NCI-H1417 (cell line): ENCODE measurements around the gene STAT5A.
"Not testable (repeated sequence)": the region's sequence is repeated elsewhere in the genome, so short reads cannot be mapped to it uniquely, and the experiment has no call there.

Experiments used
- DNase-seq, 3 experiments: peaks; one replicate each; lab custom pipeline; 2025; lab: John Stamatoyannopoulos, UW

STAT5A gene

DNA sequence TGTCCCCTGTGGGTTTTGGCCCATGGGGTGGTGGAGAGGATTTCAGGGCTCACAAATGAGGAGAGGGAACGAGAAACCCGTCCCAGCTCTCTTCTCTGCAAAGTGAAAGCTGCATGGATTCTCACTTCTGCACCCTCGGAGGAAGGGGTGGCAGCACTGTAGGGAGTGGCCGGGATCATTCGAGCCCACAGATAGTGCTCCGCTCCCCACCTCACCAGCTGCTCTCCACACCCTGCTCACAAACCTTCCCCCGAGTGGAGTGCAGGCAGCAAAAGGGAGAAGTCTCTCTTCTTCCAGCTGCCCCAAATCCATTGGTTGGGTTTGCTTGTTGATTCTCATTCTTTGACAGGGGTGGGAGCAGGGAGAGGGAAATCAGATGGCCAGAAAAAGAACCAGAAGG is 20.1 kb downstream of the STAT5A start:
- DNase-seq = no peak

GRCh38 chr17:42309142-42309541 is 20.8 kb downstream of the STAT5A start:
- DNase-seq = no peak

GRCh38 chr17:42309986-42310786 is 21.9 kb downstream of the STAT5A start:
- DNase-seq = peak in 1 of 3 experiments; percentile 17

DNA sequence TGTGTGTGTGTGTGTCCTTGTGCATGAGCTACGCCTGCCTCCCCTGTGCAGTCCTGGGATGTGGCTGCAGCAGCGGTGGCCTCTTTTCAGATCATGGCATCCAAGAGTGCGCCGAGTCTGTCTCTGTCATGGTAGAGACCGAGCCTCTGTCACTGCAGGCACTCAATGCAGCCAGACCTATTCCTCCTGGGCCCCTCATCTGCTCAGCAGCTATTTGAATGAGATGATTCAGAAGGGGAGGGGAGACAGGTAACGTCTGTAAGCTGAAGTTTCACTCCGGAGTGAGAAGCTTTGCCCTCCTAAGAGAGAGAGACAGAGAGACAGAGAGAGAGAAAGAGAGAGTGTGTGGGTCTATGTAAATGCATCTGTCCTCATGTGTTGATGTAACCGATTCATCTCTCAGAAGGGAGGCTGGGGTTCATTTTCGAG is 22.5 kb downstream of the STAT5A start:
- DNase-seq = no peak

DNA sequence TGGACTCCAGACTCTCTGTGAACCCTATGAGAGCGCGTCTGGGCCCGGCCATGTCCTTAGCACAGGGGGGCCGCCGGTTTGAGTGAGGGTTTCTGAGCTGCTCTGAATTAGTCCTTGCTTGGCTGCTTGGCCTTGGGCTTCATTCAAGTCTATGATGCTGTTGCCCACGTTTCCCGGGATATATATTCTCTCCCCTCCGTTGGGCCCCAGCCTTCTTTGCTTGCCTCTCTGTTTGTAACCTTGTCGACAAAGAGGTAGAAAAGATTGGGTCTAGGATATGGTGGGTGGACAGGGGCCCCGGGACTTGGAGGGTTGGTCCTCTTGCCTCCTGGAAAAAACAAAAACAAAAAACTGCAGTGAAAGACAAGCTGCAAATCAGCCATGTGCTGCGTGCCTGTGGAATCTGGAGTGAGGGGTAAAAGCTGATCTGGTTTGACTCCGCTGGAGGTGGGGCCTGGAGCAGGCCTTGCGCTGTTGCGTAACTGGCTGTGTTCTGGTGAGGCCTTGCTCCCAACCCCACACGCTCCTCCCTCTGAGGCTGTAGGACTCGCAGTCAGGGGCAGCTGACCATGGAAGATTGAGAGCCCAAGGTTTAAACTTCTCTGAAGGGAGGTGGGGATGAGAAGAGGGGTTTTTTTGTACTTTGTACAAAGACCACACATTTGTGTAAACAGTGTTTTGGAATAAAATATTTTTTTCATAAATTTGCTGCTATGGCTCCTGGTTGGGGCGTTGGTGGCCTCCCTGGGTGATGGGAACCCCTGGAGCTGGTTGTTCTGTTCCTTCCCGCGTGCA is 23.1 kb downstream of the STAT5A start:
- peak in 2 of 3 experiments; percentile 32 to 40 for DNase-seq

- no peak for DNase-seq
These were observed 23.7 kb downstream of the STAT5A start for GRCh38 chr17:42312035-42312284.

- peak; percentile 71 to 91 (median 89) for DNase-seq
These were observed 24.2 kb downstream of the STAT5A start for GRCh38 chr17:42312285-42313130.

DNA sequence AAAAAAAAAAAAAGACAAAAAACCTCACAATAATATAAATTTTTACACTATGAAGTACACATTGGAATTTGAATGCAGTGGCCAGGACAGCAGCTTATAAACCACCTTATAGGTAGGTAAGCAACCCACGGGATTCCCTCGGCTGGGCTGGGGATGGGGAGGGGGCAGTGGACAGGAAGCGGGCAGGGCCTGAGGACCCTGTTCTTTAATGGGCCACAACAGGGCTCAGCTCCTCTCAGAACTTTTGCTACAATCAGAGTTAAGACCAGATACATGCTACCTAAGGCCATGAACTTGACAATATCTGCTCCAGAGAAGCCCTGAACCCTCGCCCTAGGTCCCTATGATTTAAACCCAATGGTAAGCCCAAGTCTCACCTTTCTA is 25.1 kb downstream of the STAT5A start:
- DNase-seq = no peak

DNA sequence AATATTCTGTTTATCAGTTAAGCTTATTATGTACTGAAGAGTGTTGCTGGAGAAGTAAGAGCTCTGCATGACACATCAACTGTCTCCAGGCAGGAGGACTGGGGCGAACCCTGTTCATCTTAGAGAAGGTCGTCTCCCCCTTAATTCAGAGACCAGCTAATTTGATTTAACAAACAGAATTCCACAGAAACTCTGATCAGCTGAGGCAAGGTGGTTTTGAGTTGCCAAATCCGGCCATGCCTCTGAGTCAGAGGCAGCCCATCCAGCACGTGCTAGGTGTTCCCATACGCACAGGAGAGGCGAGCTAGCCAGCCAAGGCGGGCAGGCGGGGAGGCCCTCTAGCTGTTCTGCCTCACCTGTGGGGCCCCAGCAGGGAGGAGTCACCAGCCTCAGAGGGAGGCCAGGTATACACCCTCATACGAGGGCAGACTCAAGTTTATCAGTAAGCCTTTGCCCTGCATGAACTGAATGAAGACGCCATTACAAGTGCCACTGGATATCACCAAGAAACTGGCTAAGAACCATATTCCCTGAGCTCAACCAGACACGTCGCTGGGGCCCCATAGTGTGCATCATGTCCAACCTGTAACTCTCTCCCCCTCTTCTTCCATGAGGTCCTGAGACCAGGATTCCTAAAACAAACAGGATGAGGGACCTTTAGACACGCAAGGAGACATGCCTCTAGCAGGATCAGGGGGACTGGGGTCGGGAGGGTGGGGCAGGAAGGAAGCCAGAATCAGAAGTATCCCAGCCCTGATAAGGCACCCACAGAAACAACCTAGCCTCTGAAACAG is 25.7 kb downstream of the STAT5A start:
- DNase-seq = no peak

- no peak for DNase-seq
These were observed 27.3 kb downstream of the STAT5A start for GRCh38 chr17:42315402-42316156.

GRCh38 chr17:42316755-42317154 is 28.5 kb downstream of the STAT5A start:
- no peak for DNase-seq

GRCh38 chr17:42317266-42317845 is 29.1 kb downstream of the STAT5A start:
- DNase-seq = no peak

GRCh38 chr17:42317967-42318366 is 29.7 kb downstream of the STAT5A start:
- DNase-seq = not testable (repeated sequence)

DNA sequence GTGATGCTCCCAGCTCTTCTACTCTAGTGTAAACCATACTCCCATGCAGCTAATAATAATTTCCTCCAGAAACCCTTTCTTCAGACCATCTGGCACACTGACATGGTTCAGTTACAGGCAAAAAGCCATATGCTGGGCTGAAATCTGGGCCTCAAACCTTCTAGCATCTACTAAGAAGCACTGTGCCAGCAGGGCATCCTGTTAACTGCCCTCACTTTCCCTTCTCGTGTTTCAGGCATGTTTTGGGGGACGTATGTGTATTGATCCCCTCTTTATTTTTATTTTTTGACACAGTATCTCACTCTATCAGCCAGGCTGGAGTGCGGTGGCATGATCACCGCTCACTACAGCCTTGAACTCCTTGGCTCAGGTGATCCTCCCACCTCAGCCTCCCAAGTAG is 33.3 kb downstream of the STAT5A start:
- DNase-seq = no peak

- DNase-seq = peak; percentile 77 to 94 (median 87)
These were observed 34.3 kb downstream of the STAT5A start for GRCh38 chr17:42322382-42323267.

DNA sequence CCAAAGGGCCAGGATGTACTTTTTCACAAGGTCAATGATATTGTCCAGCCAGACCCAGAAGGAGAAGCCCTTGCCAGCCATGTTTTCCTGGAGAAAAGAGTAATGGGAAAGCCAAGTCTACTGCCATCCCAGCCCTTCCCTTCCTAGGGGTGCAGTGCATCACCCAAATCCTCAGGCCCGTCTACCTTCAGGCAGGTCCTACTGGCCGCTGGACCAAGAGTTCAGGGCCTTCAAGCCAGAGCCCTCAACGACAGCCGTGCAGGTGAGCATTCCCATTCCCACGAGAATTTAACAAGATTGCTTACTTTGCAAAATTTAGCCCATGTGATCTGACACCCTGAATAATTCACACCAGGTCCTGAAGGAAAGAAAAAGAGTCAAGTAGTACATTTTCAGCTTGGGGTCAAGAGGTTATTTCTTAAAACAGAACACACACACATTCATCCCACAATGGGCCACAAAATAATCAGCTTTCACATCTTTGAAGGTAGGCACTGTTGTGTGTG is 35.0 kb downstream of the STAT5A start:
- DNase-seq = no peak

- no peak for DNase-seq
These were observed 36.7 kb downstream of the STAT5A start for GRCh38 chr17:42325026-42325425.

DNA sequence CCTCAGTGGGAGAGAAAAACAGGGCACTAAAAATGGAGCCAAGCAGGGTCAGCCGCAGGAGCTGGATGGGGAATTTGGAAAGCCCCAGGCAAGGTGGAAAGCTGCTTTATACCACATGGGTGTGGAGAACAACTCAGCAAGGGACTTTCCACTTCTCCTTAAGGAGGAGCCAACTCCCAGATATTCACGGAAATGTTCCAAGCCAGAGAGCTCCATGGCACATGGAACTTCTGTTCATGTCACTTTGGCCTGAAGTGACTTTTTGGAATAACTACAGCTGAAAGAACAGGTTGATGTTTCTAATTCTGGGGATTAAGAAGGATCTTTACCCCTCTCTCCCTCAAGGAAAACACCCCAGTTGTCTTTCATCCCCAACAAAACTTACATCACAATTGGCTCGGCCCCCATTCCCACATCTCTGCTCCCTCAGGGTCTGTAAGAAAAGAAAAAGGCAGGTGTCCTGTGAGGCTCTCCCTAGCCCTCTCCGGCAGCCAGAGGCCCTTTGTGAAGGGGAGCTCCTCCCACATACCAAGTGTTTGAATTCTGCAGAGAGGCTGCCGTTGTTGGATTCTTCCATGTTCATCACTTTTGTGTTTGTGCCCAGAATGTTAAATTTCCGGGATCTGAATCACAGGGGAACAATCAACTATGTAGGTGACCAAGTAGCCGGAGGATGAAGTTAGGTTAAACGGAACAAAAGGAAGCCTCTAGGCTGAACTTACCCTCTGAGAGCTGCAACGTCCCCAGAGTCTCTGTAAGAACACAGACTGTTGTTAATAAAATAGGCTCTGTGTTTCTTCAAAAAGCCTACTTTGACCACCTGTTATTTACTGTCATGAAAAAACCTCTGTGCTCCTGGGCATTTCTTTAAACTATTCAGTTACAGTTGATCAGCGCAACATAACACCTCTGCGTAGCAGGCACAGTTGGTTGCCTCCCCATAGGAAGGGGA is 41.0 kb downstream of the STAT5A start:
- no peak for DNase-seq
